H9 (cell line): Measurements from ENCODE around the gene RDH12. TPM values are rescaled to one million over a fixed set of nuclear protein-coding genes. Genes with fewer than 3 reads are reported as not detected.

Experiments
- DNase-seq: peaks from one replicate; pipeline ENCODE4 v3.0.0-alpha.2; 2017
- H2AFZ ChIP-seq: one replicate; pipeline ENCODE4 v1.6.1; 2013; ENCODE audit warnings: mild to moderate bottlenecking, low read length, control low read depth, moderate library complexity
- H2AK5ac ChIP-seq: 2 replicates; pipeline ENCODE4 v1.6.1; 2013; ENCODE audit warnings: low read length, control low read depth, mixed read lengths; ENCODE audit not compliant: insufficient read length
- H2BK120ac ChIP-seq: one replicate; pipeline ENCODE4 v1.6.1; 2013; ENCODE audit warnings: low read depth, mild to moderate bottlenecking, low read length, control low read depth, inconsistent platforms; ENCODE audit not compliant: poor library complexity, severe bottlenecking
- H2BK12ac ChIP-seq: 2 replicates; pipeline ENCODE4 v1.6.1; 2013; ENCODE audit warnings: low read length, control low read depth, mixed read lengths, low read depth; ENCODE audit not compliant: insufficient read length
- H2BK15ac ChIP-seq: 2 replicates; pipeline ENCODE4 v1.6.1; 2013; ENCODE audit warnings: low read depth, low read length, control low read depth
- H2BK20ac ChIP-seq: one replicate; pipeline ENCODE4 v1.6.1; 2013; ENCODE audit warnings: low read depth, mild to moderate bottlenecking, low read length, control low read depth, inconsistent platforms; ENCODE audit not compliant: poor library complexity, severe bottlenecking
- H2BK5ac ChIP-seq: 2 replicates; pipeline ENCODE4 v1.6.1; 2013; ENCODE audit warnings: low read length, control low read depth, mixed read lengths; ENCODE audit not compliant: insufficient read length
- H3K14ac ChIP-seq: 2 replicates; pipeline ENCODE4 v1.6.1; 2013; ENCODE audit warnings: low read length, control low read depth; ENCODE audit not compliant: insufficient read depth
- H3K18ac ChIP-seq: 2 replicates; pipeline ENCODE4 v1.6.1; 2013; ENCODE audit warnings: low read depth, mild to moderate bottlenecking, mixed read lengths, low read length, control low read depth; ENCODE audit not compliant: insufficient read length
- H3K23ac ChIP-seq: 2 replicates; pipeline ENCODE4 v1.6.1; 2013; ENCODE audit warnings: low read length, control low read depth, mixed read lengths, low read depth; ENCODE audit not compliant: insufficient read length
- H3K23me2 ChIP-seq: 2 replicates; pipeline ENCODE4 v1.6.1; 2013; ENCODE audit warnings: low read depth, mild to moderate bottlenecking, mixed read lengths, low read length, control low read depth; ENCODE audit not compliant: insufficient read length, poor library complexity, severe bottlenecking
- H3K27ac ChIP-seq: 2 replicates; pipeline ENCODE4 v1.5.1; 2013; ENCODE audit warnings: low read length, control low read depth, mixed read lengths, low read depth; ENCODE audit not compliant: insufficient read length
- H3K27me3 ChIP-seq: 2 replicates; pipeline ENCODE4 v1.6.1; 2013; ENCODE audit warnings: low read length, control low read depth, inconsistent platforms; ENCODE audit not compliant: insufficient read depth
- H3K4ac ChIP-seq: 2 replicates; pipeline ENCODE4 v1.6.1; 2013; ENCODE audit warnings: low read depth, mild to moderate bottlenecking, control low read depth, inconsistent platforms, low read length, moderate library complexity
- H3K4me1 ChIP-seq: 2 replicates; pipeline ENCODE4 v1.6.1; 2013; ENCODE audit warnings: low read length, control low read depth, inconsistent platforms; ENCODE audit not compliant: insufficient read depth
- H3K4me2 ChIP-seq: 2 replicates; pipeline ENCODE4 v1.6.1; 2013; ENCODE audit warnings: low read length, control low read depth, mixed read lengths; ENCODE audit not compliant: insufficient read length, insufficient read depth
- H3K56ac ChIP-seq: 2 replicates; pipeline ENCODE4 v1.6.1; 2013; ENCODE audit warnings: low read depth, mild to moderate bottlenecking, mixed read lengths, low read length, control low read depth; ENCODE audit not compliant: insufficient read length
- H3K79me1 ChIP-seq: 2 replicates; pipeline ENCODE4 v1.6.1; 2013; ENCODE audit warnings: low read depth, mild to moderate bottlenecking, moderate library complexity, low read length, control low read depth, inconsistent platforms; ENCODE audit not compliant: insufficient read depth, poor library complexity, severe bottlenecking
- H3K79me2 ChIP-seq: 2 replicates; pipeline ENCODE4 v1.6.1; 2013; ENCODE audit warnings: low read length, control low read depth, inconsistent platforms; ENCODE audit not compliant: insufficient read depth
- H3K9ac ChIP-seq: 2 replicates; pipeline ENCODE4 v1.6.1; 2013; ENCODE audit warnings: low read length, control low read depth, mixed read lengths; ENCODE audit not compliant: insufficient read length; ENCODE audit errors: extremely low read depth
- H3K9me3 ChIP-seq: one replicate; pipeline ENCODE4 v1.6.1; 2013; ENCODE audit warnings: low read depth, low read length, inconsistent platforms; ENCODE audit not compliant: control insufficient read depth
- H3T11ph ChIP-seq: one replicate; pipeline ENCODE4 v1.6.1; 2013; ENCODE audit warnings: mild to moderate bottlenecking, low read length, control low read depth, inconsistent platforms
- H4K20me1 ChIP-seq: one replicate; pipeline ENCODE4 v1.6.1; 2013; ENCODE audit not compliant: control insufficient read depth, insufficient read length, insufficient read depth
- H4K5ac ChIP-seq: 2 replicates; pipeline ENCODE4 v1.6.1; 2013; ENCODE audit warnings: low read depth, mild to moderate bottlenecking, mixed read lengths, low read length, control low read depth; ENCODE audit not compliant: insufficient read length
- H4K8ac ChIP-seq: replicated peaks from 2 replicates; pipeline ENCODE4 v1.6.1; 2013; ENCODE audit warnings: low read length, control low read depth, mixed read lengths, low read depth; ENCODE audit not compliant: insufficient read length
- H4K91ac ChIP-seq: 2 replicates; pipeline ENCODE4 v1.6.1; 2013; ENCODE audit warnings: low read depth, mild to moderate bottlenecking, moderate library complexity, mixed read lengths, low read length, control low read depth; ENCODE audit not compliant: insufficient read length
- H3K27ac Mint-ChIP-seq, 3 experiments: 2 replicates in 2 of 3; 3 replicates in 1 of 3; pipeline ENCODE4 v1.8.0; 2020 to 2021; ENCODE audit warnings: mixed read lengths in 3 of 3, mild to moderate bottlenecking in 1 of 3, moderate library complexity in 1 of 3
- H3K27me3 Mint-ChIP-seq: 2 replicates; pipeline ENCODE4 v1.8.0; 2021; ENCODE audit warnings: low read depth, mild to moderate bottlenecking, moderate library complexity, mixed read lengths
- H3K36me3 Mint-ChIP-seq, 3 experiments: 2 replicates in 2 of 3; 3 replicates in 1 of 3; pipeline ENCODE4 v1.8.0; 2020 to 2021; ENCODE audit warnings: low read depth in 3 of 3, mixed read lengths in 3 of 3; ENCODE audit not compliant: insufficient read depth in 1 of 3
- H3K4me1 Mint-ChIP-seq, 2 experiments: 2 replicates each; pipeline ENCODE4 v1.8.0; 2020; ENCODE audit warnings: mixed read lengths in 2 of 2
- H3K4me3 Mint-ChIP-seq, 2 experiments: 2 replicates in 1 of 2; 3 replicates in 1 of 2; pipeline ENCODE4 v1.8.0; 2020 to 2021; ENCODE audit warnings: mild to moderate bottlenecking in 2 of 2, mixed read lengths in 2 of 2, moderate library complexity in 1 of 2
- H3K9me3 Mint-ChIP-seq, 2 experiments: 2 replicates in 1 of 2; 3 replicates in 1 of 2; pipeline ENCODE4 v1.8.0; 2020; ENCODE audit warnings: mild to moderate bottlenecking in 2 of 2, mixed read lengths in 2 of 2, moderate library complexity in 1 of 2
- CTCF ChIP-seq: fragments of 200-600 bp; sonication (generic); conservative IDR thresholded peaks from 3 replicates; pipeline ENCODE4 v1.8.0; 2021; ENCODE audit warnings: antibody characterized with exemption, mild to moderate bottlenecking
- WGBS: extraction: QIAGEN DNeasy Blood & Tissue Kit; methylation state at CpG from one replicate; pipeline ENCODE4 v1.1.7; 2013; ENCODE audit warnings: missing lambda C conversion rate, low lambda C conversion rate, mixed read lengths; ENCODE audit not compliant: insufficient read length; ENCODE audit errors: extremely low coverage; 5-methylcytosine and 5-hydroxymethylcytosine counted together
- total RNA-seq: library from RNA; stranded (reverse); gene quantifications from 2 replicates; pipeline ENCODE4 v1.2.1, GENCODE V29; 2021

Gene RDH12
- total RNA-seq, 1 experiment from 2014 or later = 0.74 TPM

DNA sequence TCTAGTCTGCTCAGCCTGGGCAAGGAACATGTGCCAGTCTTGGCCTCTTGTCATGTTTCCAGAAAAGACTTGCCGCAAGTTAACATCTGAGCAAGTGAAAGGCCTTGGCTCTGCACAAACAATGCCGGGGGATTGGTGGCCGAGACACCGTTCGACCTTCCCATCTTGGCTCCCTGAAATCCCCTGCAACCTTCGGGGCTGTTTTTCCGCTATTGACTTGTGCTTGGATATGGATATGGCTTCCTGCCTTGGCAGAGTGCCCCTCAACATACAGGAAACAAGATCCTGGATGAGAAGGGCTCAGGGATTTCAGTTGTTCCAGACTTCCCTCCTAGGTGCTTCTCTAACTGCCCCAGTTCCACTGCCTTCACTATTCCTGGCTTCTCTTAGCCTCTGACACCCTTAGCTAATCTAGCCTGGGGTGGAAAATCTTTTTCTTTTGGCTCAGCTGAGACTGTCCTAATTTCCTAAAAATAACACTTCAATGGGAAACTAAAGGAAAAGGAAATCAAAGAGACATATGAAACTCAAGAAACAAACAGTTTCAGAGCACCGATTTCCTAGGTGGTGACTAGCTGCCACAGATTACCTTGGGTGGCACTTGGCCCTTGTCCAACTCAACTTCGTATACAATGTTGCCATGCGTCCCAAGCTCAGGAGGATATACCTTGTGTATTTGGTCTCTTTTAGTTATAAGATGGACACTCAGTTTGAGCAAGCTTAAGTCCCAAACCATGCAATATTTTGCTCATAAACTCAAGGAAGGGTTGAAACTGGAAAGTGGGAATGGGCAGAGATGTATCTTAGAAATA lies 33.9 kb downstream of the RDH12 start:
- no peak overlapping the region for H3K4me3 Mint-ChIP-seq
- no peak overlapping the region for H3K27ac Mint-ChIP-seq

More for the DNA sequence above, 33.9 kb downstream of the RDH12 start:
- no peaks in the 10 kb centered on the region for H3K9me3 ChIP-seq
- no peaks in the 10 kb centered on the region for H3K9me3 Mint-ChIP-seq
- no peaks in the 10 kb centered on the region for H3K4me1 ChIP-seq
- 0 out of 2 replicates have a peak overlapping the region, but pooled peaks have one; percentile 19 for H2BK15ac ChIP-seq
- no peaks in the 10 kb centered on the region for H3K79me1 ChIP-seq
- no peak overlapping the region for H2BK5ac ChIP-seq
- no peak overlapping the region for H3K18ac ChIP-seq
- no peaks in the 10 kb centered on the region for H3K27me3 ChIP-seq
- H2AFZ ChIP-seq = no peak overlapping the region
- no peak for DNase-seq
- no peak overlapping the region for H3T11ph ChIP-seq
- H3K9ac ChIP-seq = no peak overlapping the region
- H3K36me3 Mint-ChIP-seq = no peaks in the 10 kb centered on the region; a peak in 1 of 7 replicates
- no peak overlapping the region for H4K8ac ChIP-seq
- no peak overlapping the region for H4K5ac ChIP-seq
- no peaks in the 10 kb centered on the region for H3K23me2 ChIP-seq
- no peaks in the 10 kb centered on the region for H3K4me1 Mint-ChIP-seq
- H3K4me2 ChIP-seq = no peak overlapping the region
- H3K27ac ChIP-seq = no peak overlapping the region
- H3K14ac ChIP-seq = no peak overlapping the region
- H2BK20ac ChIP-seq = no peak overlapping the region
- no CpG with 5 or more reads among the region's 10 CpGs for WGBS
- H4K20me1 ChIP-seq = no peaks in the 10 kb centered on the region
- no peaks in the 10 kb centered on the region for H3K27me3 Mint-ChIP-seq
- no peaks in the 10 kb centered on the region for H3K79me2 ChIP-seq
- H3K23ac ChIP-seq = no peak overlapping the region
- H3K4ac ChIP-seq = no peak overlapping the region
- no peak for TF ChIP-seq CTCF
- no peak overlapping the region for H3K56ac ChIP-seq
- no peak overlapping the region for H2BK12ac ChIP-seq
- no peak overlapping the region for H2BK120ac ChIP-seq
- H4K91ac ChIP-seq = no peak overlapping the region
- H2AK5ac ChIP-seq = no peak overlapping the region
